GM12873 (cell line): ENCODE results near the gene ZRANB1.

ENCODE experiments used
- CTCF ChIP-seq: IDR thresholded peaks from 2 replicates; pipeline ENCODE4 v1.5.1; 2012; ENCODE audit warnings: low read depth, mild to moderate bottlenecking, moderate library complexity, low read length, control low read depth; ENCODE audit not compliant: insufficient read depth; ENCODE audit errors: missing control alignments

ZRANB1 gene

GRCh38 chr10:124966008-124966407 lies 24.1 kb downstream of the ZRANB1 start:
- no peak for TF ChIP-seq CTCF

GRCh38 chr10:124967255-124967654 lies 25.3 kb downstream of the ZRANB1 start:
- no peak for TF ChIP-seq CTCF

GRCh38 chr10:124971276-124971675 lies 29.4 kb downstream of the ZRANB1 start:
- TF ChIP-seq CTCF, result no peak

- no peak for TF ChIP-seq CTCF
These were observed 30.7 kb downstream of the ZRANB1 start for GRCh38 chr10:124972637-124973036.

GRCh38 chr10:124974131-124974530 lies 32.2 kb downstream of the ZRANB1 start:
- TF ChIP-seq CTCF, result no peak

GRCh38 chr10:124975977-124976514 lies 34.1 kb downstream of the ZRANB1 start:
- no peak for TF ChIP-seq CTCF

- no peak for TF ChIP-seq CTCF
These were observed 35.2 kb downstream of the ZRANB1 start for GRCh38 chr10:124977161-124977560.
